ENCODE results near the gene PARD3B. TPM values are rescaled to one million over a fixed set of nuclear protein-coding genes. Genes with fewer than 3 reads are reported as not detected.

The PARD3B gene
- total RNA-seq, 1 experiment from 2014 or later, result 2.0 TPM

- DNase-seq (ENCODE audit: low read depth, low spot score) (no peak), ATAC-seq (no peak)
- BruUV-seq (replicated peaks), result no TSS peak
- ChIA-PET RAD21 (ENCODE audit: low non-redundant PET in 1 of 2, low total read pairs in 2 of 2, uncharacterized antibody in 2 of 2, unreplicated experiment in 2 of 2) (no interaction called here), POLR2A (no interaction called here), CTCF (no interaction called here)
- Histone ChIP-seq H3K27me3 (ENCODE audit: insufficient read depth, low read length) (no peaks in the 10 kb centered on the region), H3K9ac (ENCODE audit: low read length) (no peak overlapping the region), H3K9me3 (ENCODE audit: control insufficient read depth in 1 of 2, insufficient read depth in 1 of 2, low read depth in 1 of 2, low read length in 2 of 2) (no peaks in the 10 kb centered on the region), H3K9me2 (ENCODE audit: insufficient read depth) (no peaks in the 10 kb centered on the region), H3K4me3 (replicated peaks in 1 of 2; ENCODE audit: low read depth in 1 of 2, low read length in 2 of 2) (no peak overlapping the region), H3K79me2 (ENCODE audit: insufficient read depth, low read length) (no peaks in the 10 kb centered on the region), H2AFZ (ENCODE audit: low read depth, low read length, poor library complexity, severe bottlenecking) (no peak overlapping the region), H3K4me2 (ENCODE audit: low read length) (no peak overlapping the region), H3K27ac (ENCODE audit: low read depth, low read length) (no peak overlapping the region), H4K20me1 (ENCODE audit: insufficient read depth) (no peaks in the 10 kb centered on the region), H3K4me1 (ENCODE audit: control insufficient read depth in 1 of 2, insufficient read depth in 2 of 2, low read length in 2 of 2) (no peaks in the 10 kb centered on the region), H3K36me3 (ENCODE audit: control insufficient read depth in 1 of 2, insufficient read depth in 2 of 2, low read length in 2 of 2) (no peaks in the 10 kb centered on the region)
- TF ChIP-seq CTCF (IDR thresholded peaks at IDR 0.05 in 2 of 3, conservative IDR thresholded peaks at IDR 0.05 in 1 of 3; ENCODE audit: borderline replicate concordance in 1 of 3, insufficient read depth in 1 of 3, low read depth in 2 of 3, low read length in 2 of 3) (no peak), POLR2AphosphoS5 (IDR thresholded peaks at IDR 0.05; ENCODE audit: low read depth, low read length) (no peak), SIN3A (IDR thresholded peaks at IDR 0.05; ENCODE audit: low read depth) (no peak)
- intact Hi-C loops (cut with micrococcal nuclease), result no loop called here
Observed at GRCh38 chr2:204574486-204574885, 29.2 kb downstream of the PARD3B start.

GRCh38 chr2:204575463-204575862 lies 30.2 kb downstream of the PARD3B start:
- H4K20me1 ChIP-seq (ENCODE audit: insufficient read depth), result no peaks in the 10 kb centered on the region
- ATAC-seq (no peak), DNase-seq (ENCODE audit: low read depth, low spot score) (no peak)
- no peak overlapping the region for H2AFZ ChIP-seq (ENCODE audit: low read depth, low read length, poor library complexity, severe bottlenecking)
- no peaks in the 10 kb centered on the region for H3K36me3 ChIP-seq (ENCODE audit: control insufficient read depth in 1 of 2, insufficient read depth in 2 of 2, low read length in 2 of 2)
- H3K27ac ChIP-seq (ENCODE audit: low read depth, low read length), result no peak overlapping the region
- ChIA-PET RAD21 (ENCODE audit: low non-redundant PET in 1 of 2, low total read pairs in 2 of 2, uncharacterized antibody in 2 of 2, unreplicated experiment in 2 of 2) (no interaction called here), CTCF (no interaction called here), POLR2A (no interaction called here)
- BruUV-seq (replicated peaks), result no TSS peak
- no peaks in the 10 kb centered on the region for H3K4me1 ChIP-seq (ENCODE audit: control insufficient read depth in 1 of 2, insufficient read depth in 2 of 2, low read length in 2 of 2)
- no peak overlapping the region for H3K4me3 ChIP-seq (replicated peaks in 1 of 2; ENCODE audit: low read depth in 1 of 2, low read length in 2 of 2)
- no peaks in the 10 kb centered on the region for H3K27me3 ChIP-seq (ENCODE audit: insufficient read depth, low read length)
- H3K79me2 ChIP-seq (ENCODE audit: insufficient read depth, low read length), result no peaks in the 10 kb centered on the region
- H3K9me3 ChIP-seq (ENCODE audit: control insufficient read depth in 1 of 2, insufficient read depth in 1 of 2, low read depth in 1 of 2, low read length in 2 of 2), result no peaks in the 10 kb centered on the region
- intact Hi-C loops (cut with micrococcal nuclease), result no loop called here
- no peaks in the 10 kb centered on the region for H3K9me2 ChIP-seq (ENCODE audit: insufficient read depth)
- no peak overlapping the region for H3K9ac ChIP-seq (ENCODE audit: low read length)
- TF ChIP-seq ZFX (IDR thresholded peaks at IDR 0.05) (no peak), ELF1 (IDR thresholded peaks at IDR 0.05; ENCODE audit: borderline replicate concordance, low read depth) (no peak), JUND (IDR thresholded peaks at IDR 0.05) (no peak), YY1 (IDR thresholded peaks at IDR 0.05; ENCODE audit: extremely low read depth, insufficient replicate concordance, low read depth, low read length) (no peak)
- no peak overlapping the region for H3K4me2 ChIP-seq (ENCODE audit: low read length)
